NCI-H1694 treated with DMSO at 0.1 percent for 48 hours (cell line): ENCODE results near the gene HCN2.
"Not testable (repeated sequence)": the region's sequence is repeated elsewhere in the genome, so short reads cannot be mapped to it uniquely, and the experiment has no call there.

Experiments
- DNase-seq: peaks from one replicate; lab custom pipeline; 2025; lab: John Stamatoyannopoulos, UW

Gene HCN2

DNA sequence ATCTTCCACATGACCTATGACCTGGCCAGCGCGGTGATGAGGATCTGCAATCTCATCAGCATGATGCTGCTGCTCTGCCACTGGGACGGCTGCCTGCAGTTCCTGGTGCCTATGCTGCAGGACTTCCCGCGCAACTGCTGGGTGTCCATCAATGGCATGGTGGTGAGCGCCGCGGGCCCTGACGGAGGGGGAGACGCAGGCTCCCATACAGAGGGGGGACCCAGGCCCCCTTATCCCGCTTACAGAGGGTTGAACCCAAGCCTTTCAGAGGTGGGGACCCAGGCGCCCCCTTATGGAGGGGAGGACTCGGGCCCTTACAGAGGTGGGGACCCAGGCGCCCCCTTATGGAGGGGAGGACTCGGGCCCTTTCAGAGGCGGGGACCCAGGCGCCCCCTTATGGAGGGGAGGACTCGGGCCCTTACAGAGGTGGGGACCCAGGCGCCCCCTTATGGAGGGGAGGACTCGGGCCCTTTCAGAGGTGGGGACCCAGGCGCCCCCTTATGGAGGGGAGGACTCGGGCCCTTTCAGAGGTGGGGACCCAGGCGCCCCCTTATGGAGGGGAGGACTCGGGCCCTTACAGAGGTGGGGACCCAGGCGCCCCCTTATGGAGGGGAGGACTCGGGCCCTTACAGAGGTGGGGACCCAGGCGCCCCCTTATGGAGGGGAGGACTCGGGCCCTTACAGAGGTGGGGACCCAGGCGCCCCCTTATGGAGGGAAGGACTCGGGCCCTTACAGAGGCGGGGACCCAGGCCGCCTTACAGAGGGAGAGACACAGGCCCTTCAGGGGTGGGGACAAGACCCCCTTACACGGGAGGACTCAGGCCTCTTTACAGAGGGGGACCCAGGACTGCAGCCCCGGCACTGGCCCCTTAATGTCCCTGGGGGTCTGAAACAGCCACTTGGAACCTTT is 15.6 kb downstream of the HCN2 start:
- DNase-seq: not testable (repeated sequence)

DNA sequence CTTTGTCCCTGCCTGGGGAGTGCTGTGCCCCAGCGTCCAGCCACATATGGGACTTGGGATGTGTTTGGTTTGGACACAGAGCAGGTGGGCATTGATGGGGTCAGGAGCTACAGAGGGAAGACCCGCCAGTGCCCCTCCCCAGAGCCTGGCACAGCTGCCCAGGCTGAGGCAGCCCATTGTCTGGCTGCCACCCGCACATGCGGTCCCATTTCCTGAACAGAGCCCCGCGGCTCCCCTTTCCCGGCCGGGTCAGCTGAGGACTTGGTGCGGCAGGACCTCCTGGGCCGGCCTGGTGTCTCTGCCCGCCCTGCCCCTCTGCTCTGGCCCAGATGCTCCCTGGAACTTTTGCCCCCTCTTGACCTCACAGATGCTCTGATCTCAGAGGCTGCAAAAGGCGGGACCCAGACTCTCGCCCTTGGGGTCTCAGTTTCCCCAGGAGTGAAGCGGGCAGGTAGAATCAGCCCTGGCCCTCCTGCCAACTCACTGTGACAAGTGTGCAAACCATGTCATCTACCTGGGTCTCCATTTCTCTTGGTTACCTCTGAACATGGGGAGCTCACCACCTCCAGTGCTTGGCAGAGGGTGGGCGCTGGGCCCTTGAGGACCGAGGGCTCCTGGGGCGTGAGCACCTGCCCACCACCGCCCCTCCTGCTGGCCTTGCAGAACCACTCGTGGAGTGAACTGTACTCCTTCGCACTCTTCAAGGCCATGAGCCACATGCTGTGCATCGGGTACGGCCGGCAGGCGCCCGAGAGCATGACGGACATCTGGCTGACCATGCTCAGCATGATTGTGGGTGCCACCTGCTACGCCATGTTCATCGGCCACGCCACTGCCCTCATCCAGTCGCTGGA is 17.8 kb downstream of the HCN2 start:
- DNase-seq: no peak

DNA sequence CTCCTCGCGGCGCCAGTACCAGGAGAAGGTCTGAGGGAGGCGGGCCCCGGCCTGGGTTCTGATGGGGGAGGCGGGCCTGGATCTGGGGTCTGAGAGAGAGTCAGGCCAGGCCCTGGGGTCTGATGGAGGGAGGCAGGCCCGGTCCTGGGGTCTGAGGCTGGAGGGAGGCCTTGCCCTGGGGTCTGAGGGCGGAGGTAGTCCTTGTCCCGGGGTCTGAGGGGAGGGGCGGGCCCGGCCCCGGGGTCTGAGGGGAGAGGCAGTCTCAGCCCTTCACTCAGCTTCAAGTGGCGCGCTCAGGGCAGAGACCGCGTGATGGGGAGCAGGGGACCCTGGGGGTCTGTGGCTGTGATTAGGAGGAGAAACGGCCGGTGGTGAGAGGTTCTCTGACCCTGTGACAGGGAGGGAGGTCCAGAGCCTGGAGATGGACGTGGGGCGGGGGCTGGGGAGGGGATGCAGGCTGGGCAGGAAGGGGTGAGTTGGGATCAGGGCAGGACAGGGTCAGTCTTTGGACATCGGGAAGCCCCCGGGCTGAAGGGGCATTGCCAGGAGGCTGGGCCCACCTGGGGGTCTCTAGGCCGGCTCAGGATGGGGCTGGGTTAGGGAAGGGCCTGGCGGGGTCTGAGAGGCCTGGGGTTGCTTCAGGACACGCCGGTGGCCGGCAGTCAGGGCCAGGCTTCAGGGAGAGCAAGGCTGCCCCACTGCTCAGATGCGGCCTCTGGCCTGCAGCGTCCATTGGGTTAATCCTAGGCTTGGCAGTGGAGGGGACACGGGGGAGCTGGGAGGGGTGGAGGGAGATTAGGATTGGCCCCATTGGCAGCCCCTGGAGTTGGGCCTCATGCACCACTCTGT is 18.7 kb downstream of the HCN2 start:
- DNase-seq: no peak

DNA sequence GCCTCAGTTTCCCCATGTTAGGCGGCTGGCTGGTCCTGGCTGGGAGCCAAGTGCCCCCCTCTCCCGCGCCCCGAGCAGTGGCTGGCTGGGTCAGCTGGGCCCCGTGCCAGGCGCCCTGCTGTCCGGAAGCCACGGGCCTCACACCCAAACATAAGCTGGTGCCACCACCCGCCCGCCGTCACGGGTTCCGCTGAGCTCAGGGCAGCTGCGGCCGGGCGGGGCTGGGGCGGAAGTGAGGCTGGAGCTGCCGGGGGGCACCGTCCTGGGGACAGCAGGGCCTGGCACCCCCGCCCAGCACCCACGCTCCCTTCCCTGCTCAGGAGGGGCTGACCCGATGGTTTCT is 19.3 kb downstream of the HCN2 start:
- DNase-seq: no peak

DNA sequence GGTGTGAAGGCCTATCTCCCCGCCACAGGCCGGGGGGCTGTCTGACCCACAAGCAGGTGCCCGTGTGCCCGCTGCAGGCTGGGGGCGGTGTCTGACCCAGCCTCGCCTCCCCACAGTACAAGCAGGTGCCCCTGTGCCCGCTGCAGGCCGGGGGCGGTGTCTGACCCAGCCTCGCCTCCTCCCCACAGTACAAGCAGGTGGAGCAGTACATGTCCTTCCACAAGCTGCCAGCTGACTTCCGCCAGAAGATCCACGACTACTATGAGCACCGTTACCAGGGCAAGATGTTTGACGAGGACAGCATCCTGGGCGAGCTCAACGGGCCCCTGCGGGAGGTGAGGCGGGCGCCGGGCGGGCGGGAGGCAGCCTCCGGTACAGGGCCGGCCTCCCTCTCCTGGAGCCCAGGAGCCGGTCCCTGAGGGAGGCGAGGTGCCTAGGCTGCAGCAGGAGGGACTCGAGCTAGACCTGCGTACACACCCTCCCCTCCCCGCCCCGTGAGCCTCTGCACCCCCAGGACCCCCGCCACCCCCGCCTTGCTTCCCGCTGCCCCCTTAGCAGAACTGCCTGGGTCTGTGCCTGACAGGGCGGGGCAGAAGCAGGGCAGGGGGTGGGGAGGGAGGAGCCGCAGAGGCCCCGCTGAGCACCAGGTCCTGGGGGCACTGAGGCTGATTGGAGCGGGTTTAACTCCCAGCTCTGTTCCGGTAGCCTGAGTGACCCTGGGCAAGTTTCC is 20.6 kb downstream of the HCN2 start:
- DNase-seq: no peak

DNA sequence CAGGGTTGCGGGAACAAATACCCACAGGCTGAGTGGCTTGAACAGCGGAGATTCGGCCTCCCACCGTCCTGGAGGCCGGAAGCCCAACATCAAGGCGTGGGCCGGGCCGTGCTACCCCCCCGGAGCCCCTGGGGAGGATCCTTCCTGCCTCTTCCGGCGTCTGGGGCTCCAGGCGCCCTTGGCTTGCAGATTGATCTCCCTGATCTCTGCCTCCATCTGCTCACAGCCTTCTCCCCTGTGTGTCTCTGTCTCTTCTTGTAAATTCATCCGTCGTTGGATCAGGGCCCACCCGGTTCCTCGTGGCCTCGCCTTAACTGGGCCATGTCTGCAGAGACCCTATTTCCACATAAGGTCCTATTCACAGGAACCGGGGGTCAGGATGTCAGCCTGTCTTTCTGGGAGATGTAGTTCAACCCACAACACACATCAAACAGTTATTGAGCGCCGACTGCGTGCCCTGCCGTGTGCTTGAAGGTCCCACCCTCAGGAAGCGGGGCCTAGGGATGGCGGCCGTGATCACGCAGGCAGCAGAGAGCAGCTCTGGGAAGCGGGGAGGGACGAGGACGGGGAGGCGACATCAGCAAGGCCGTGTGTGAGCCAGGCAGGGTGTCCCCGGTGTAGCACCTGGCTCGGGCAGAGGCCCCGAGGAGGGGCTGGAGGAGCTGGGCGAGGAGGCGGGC is 21.3 kb downstream of the HCN2 start:
- no peak for DNase-seq

DNA sequence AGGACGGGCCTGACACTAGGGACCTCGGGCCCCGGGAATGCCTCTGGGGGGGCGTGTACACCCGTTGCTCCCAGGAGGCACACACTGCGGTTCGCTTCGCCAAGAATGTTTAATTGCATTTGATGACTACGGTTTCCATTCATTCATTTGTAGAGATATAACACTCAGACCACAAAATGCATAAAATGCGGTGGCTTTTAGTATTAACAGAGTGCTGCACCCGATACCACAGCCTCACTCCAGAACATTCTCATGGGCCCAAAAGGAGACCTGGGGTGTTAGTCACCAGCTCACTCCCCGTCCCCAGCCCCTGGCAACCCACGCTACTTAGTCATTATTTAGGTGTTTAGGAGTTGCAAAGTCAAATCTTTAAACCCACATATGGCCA is 21.8 kb downstream of the HCN2 start:
- no peak for DNase-seq

DNA sequence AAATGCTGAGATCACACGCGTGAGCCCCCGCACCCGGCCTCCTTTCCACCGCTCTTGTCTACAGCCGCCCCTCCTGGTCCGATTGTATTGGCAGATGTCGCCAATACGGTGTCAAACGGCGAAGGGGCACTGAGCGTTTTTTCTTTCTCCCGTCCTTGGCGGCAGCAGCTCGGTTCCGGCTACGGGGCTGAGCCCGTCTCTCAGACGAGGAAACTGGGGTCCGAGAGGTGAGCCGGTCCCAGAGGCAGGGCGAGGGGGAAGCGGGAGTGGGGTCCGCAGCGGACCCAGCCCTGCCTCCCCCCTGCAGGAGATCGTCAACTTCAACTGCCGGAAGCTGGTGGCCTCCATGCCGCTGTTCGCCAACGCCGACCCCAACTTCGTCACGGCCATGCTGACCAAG is 23.3 kb downstream of the HCN2 start:
- no peak for DNase-seq

DNA sequence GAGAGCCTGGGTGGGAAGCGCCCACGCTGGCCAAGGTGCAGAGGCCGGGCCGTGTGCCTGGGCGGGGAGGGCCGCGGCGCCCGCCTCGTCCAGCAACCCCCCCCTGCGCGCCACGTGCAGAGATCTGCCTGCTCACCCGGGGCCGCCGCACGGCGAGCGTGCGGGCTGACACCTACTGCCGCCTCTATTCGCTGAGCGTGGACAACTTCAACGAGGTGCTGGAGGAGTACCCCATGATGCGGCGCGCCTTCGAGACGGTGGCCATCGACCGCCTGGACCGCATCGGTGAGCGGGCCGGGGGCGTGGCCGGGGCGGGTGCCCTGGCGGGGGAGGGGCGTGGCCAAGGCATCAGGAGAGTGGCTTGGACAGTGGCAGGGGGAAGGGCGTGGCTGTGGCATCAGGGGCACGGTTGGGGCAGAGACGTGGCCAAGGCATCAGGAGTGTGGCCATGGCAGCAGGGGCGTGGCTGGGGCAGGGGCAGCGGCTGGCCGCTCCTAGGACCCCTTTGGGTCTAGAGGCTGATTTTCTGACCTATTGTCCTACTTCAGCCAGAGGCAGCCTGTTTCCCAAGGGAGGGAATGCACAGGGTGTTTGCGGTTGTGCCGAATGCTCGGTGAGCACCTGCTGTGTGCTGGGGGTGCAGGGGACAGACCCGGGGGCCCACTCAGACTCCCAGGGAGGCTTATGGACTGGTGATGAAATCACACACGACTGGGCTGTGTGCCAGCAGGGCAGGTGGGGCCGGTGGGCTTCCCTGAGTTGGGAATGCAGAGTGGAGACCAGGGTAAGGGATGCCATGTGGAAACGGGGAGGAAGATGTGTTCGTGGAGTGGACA is 24.3 kb downstream of the HCN2 start:
- no peak for DNase-seq

DNA sequence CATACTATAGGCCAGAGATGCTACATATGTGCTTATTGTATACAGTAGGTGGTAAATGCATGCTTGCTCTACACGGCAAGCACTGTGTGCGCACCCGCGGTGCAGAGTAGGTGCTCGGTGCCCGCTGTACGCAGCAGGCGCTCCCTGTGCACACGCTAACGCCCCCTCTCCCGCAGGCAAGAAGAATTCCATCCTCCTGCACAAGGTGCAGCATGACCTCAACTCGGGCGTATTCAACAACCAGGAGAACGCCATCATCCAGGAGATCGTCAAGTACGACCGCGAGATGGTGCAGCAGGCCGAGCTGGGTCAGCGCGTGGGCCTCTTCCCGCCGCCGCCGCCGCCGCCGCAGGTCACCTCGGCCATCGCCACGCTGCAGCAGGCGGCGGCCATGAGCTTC is 25.9 kb downstream of the HCN2 start:
- no peak for DNase-seq

DNA sequence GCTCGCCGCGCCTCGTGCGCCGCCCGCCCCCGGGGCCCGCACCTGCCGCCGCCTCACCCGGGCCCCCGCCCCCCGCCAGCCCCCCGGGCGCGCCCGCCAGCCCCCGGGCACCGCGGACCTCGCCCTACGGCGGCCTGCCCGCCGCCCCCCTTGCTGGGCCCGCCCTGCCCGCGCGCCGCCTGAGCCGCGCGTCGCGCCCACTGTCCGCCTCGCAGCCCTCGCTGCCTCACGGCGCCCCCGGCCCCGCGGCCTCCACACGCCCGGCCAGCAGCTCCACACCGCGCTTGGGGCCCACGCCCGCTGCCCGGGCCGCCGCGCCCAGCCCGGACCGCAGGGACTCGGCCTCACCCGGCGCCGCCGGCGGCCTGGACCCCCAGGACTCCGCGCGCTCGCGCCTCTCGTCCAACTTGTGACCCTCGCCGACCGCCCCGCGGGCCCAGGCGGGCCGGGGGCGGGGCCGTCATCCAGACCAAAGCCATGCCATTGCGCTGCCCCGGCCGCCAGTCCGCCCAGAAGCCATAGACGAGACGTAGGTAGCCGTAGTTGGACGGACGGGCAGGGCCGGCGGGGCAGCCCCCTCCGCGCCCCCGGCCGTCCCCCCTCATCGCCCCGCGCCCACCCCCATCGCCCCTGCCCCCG is 26.5 kb downstream of the HCN2 start:
- DNase-seq: no peak

DNA sequence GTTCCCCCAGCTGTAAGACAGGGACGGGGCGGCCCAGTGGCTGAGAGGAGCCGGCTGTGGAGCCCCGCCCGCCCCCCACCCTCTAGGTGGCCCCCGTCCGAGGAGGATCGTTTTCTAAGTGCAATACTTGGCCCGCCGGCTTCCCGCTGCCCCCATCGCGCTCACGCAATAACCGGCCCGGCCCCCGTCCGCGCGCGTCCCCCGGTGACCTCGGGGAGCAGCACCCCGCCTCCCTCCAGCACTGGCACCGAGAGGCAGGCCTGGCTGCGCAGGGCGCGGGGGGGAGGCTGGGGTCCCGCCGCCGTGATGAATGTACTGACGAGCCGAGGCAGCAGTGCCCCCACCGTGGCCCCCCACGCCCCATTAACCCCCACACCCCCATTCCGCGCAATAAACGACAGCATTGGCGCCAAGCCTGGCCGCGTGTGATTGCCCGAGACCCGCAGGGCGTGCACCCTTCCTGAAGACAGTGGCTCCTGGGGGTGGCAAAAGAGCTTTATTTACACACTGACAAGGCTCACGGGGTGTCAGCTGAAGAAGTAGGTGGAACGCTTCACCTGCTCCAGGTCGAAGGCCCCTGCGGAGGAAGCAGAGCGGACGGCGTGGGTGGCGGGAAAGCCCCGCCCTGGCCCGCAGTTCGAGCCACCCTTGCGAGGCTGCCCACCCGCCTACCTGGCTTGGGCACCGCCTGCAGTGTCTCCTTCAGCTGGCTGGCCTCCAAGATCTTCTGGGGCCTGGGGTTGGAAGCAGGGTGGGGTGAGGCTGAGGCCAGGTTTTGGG is 27.3 kb downstream of the HCN2 start:
- DNase-seq: no peak

DNA sequence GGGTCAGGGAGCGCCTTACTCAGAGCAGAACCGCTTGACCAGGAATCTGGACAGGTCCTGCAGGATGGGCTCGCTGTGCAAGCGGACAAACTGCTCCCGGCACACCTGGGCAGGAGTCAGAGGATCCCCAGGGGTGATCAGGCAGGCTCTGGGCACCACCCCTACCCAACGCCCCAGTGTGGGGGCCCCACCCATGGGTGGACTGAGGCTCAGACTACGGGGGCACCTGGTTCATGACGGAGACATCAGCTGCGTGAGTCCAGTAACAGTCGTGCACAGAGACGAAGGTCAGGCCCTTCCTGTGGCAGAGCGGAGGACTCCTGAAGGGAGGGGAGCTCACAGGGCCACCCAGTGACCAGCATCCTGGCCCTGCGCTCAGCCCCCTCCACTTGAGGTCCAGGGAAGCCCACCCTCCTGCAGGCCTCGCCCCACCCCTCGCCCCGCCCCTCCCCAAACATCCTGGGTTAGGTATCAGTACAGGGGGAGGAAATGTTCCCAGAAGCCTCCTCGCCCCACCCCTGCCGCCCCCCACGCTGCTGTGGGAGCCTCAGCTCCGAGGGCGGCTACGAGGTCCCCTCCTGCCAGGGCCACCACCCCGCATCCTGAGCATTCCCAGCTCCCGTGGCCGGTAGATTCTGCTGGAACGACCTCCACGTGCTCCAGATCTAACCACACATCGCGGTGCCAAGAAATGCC is 28.0 kb downstream of the HCN2 start:
- DNase-seq: no peak

DNA sequence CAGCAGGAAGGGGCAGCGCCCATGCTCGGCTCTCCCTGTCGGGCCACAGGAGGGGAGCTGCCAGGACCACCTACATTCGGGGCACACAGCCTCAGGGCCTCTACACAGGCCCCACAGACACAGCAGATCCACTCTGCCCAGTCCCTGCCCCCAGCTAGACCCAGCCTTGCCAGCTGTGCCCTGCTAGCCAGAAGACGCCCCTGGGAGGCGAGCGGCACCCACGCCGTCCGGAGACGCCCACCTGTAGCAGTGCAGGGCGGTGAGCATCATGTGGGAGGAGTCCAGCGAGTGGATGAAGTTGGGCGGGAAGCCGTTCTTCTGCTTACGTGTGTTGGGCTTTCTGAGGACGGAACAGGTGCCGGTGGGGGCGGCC is 28.6 kb downstream of the HCN2 start:
- no peak for DNase-seq

DNA sequence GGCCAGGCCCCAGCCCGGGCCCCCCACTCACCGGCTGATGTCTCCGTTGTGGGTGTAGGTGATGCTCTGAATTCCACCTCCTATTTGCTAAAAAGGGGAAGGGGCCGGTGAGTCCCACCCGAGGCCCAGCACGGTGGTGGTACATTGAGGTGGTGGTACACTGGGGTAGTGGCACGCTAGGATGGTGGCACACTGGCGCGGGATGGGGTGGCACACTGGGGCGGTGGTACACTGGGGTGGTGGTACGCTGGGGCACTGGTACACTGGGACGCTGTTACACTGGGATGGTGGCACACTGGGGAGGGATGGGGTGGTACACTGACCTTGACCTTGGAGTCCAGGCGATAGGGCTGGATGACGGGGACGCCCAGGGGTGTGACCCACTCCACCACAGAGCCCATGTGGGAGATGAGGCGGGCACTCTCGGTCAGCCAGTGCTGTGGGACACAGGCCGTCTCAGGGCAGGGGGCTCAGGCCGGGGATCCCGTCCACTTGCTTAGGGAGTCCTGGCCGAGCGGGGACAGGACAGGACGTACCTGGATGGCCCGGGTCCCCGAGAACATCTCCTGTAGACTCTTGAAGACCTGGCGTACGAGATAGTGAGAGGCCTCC is 29.1 kb downstream of the HCN2 start:
- no peak for DNase-seq

DNA sequence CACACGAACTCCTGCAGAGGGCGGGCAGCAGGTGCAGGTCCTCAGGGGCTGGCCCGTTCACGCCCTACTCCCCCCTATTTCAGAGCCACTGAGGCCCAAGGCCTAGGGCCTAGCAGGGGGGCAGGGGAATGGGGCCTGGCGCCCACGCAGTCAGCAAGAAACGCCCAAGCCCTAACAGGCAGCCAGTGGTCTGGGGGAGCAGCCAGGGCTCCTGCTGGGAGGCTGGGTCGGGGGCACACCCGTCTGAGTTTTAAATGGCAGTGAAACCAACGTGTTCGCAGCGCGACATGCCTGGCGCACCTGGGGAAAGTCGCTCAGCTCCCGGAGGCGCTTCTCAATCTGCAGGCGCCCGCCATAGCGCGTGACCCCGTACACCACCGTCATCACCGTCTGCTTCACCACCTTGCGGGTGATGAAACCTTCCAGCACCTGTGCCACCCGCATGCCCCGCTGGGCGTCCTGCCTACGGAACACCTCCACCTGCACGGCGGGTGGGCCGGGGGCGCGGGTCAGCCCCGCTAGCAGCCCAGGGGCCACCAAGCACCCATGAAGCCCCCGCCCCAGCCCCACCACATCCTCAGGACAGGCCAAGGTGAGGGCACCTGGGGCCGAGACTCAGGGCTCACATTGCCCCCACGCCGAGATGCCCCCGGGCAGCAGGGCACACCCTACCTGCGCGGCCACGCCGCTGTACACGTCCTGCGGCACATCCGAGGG is 29.8 kb downstream of the HCN2 start:
- no peak for DNase-seq

DNA sequence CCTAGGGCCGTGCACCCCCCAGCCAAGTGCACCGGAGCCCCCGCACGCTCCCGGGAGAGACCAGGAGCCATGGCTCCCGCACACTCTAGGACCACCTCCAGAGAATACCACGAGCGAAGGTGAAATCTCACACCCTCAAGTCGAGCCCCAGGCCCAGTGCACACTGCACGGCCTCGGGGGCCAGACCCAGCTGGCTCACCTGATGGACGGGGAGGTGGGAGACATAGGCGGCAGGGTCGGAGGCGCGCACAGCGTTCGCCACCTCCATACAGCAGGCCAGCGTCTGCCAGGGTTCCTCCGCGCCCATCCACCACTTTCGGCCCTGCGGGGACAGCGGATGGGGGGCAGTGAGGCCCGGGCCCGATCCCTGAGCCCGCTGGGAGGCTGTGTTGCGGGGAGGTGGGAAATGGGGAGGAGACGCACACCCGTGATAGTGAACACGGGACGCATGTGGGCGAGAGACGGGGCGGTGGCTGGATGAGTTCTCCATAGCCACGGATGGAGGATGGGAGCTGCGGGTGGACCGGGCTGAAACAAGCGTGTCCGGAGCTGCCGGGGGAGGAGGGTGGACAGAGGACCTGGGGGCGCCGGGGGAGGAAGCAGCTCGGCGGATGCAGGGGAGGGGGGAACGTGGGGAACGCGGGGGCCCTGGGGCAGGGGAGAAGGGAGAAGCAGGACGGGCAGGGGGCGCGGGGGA is 30.6 kb downstream of the HCN2 start:
- DNase-seq: no peak
